Prostate gland (tissue), 2 donors: ENCODE results near the gene PHLDA3.

Experiments used
- POLR2A ChIP-seq: fragments of 450-650 bp; IDR thresholded peaks from one replicate; pipeline ENCODE4 v1.6.1; 2016; ENCODE audit warnings: antibody characterized with exemption, mild to moderate bottlenecking
- POLR2AphosphoS5 ChIP-seq: sonication (generic); formaldehyde crosslinking; IDR thresholded peaks from one replicate; pipeline ENCODE4 v1.6.1; 2017; ENCODE audit warnings: antibody characterized with exemption
- TF ChIP-seq, protein P1 (sequence below), 4 experiments: fragments of 200-600 bp in 2 of 4; fragments of 450-650 bp in 2 of 4; sonication (generic) in 2 of 4; IDR thresholded peaks; 1 replicate in 3 of 4; 2 replicates in 1 of 4; pipeline ENCODE4 v1.5.1; 2016 to 2019; ENCODE audit warnings: antibody characterized with exemption in 4 of 4, mild to moderate bottlenecking in 2 of 4, moderate library complexity in 2 of 4

DNA sequence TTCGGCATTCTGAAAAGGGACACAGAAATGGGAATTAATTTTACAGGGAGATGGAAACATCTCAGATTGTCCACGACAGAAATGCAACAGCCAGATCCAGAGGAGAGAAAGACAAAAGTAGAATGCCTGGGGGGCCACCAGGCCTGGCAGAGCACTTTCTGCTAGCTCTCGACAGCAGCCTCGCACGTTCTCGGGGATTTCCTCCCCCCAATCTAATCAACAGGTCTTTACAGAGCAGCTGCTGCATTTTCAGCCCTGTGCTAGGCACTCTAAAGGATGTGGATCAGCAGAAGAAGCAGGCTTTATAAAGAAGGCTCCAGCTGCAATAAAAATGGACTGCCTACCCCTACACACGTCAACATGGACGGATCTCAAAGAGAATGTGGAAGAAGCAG is 27.3 kb upstream of the PHLDA3 start:
- TF ChIP-seq, protein P1, sequence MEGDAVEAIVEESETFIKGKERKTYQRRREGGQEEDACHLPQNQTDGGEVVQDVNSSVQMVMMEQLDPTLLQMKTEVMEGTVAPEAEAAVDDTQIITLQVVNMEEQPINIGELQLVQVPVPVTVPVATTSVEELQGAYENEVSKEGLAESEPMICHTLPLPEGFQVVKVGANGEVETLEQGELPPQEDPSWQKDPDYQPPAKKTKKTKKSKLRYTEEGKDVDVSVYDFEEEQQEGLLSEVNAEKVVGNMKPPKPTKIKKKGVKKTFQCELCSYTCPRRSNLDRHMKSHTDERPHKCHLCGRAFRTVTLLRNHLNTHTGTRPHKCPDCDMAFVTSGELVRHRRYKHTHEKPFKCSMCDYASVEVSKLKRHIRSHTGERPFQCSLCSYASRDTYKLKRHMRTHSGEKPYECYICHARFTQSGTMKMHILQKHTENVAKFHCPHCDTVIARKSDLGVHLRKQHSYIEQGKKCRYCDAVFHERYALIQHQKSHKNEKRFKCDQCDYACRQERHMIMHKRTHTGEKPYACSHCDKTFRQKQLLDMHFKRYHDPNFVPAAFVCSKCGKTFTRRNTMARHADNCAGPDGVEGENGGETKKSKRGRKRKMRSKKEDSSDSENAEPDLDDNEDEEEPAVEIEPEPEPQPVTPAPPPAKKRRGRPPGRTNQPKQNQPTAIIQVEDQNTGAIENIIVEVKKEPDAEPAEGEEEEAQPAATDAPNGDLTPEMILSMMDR (IDR thresholded peaks at IDR 0.05) = no peak
- TF ChIP-seq POLR2A = no peak
- TF ChIP-seq POLR2AphosphoS5 = no peak
